Thyroid gland (tissue), 4 donors: ENCODE measurements around the gene FBXL17. TPM values are rescaled to one million over a fixed set of nuclear protein-coding genes. Genes with fewer than 3 reads are reported as not detected.

ENCODE experiments used
- DNase-seq, 2 donors: peaks; one replicate each; pipeline ENCODE4 v3.0.0-alpha.2; 2019
- H3K27ac ChIP-seq, 3 donors: fragments of 200-600 bp; sonication (generic); 1 replicate in 2 of 3; 2 replicates in 1 of 3; pipeline ENCODE4 v1.5.1; 2016 to 2019; ENCODE audit warnings: mild to moderate bottlenecking in 1 of 3, moderate library complexity in 1 of 3
- H3K27me3 ChIP-seq: fragments of 200-600 bp; sonication (generic); one replicate; pipeline ENCODE4 v1.5.1; 2019
- H3K36me3 ChIP-seq, 2 donors: fragments of 200-600 bp; sonication (generic); one replicate each; pipeline ENCODE4 v1.5.1; 2016 to 2019
- H3K4me1 ChIP-seq, 2 donors: fragments of 200-600 bp; sonication (generic); one replicate each; pipeline ENCODE4 v1.5.1; 2017 to 2019
- H3K4me3 ChIP-seq, 3 donors: fragments of 200-600 bp; sonication (generic); replicated peaks in 1 of 3; 1 replicate in 2 of 3; 2 replicates in 1 of 3; pipeline ENCODE4 v1.5.1; 2016; ENCODE audit warnings: mild to moderate bottlenecking in 1 of 3
- H3K9me3 ChIP-seq: fragments of 200-600 bp; sonication (generic); one replicate; pipeline ENCODE4 v1.5.1; 2017
- POLR2A ChIP-seq, 2 donors: fragments of 450-650 bp; IDR thresholded peaks; one replicate each; pipeline ENCODE4 v1.6.1; 2017; ENCODE audit warnings: antibody characterized with exemption in 2 of 2, mild to moderate bottlenecking in 2 of 2, moderate library complexity in 1 of 2
- WGBS, 2 donors: methylation state at CpG; one replicate each; pipeline ENCODE4 v1.1.5; 2017; 5-methylcytosine and 5-hydroxymethylcytosine counted together
- intact Hi-C: fragments of 100-400 bp; cut with DNase I; formaldehyde crosslinking; loops from one replicate; pipeline ENCODE4 v1.15.1; 2023
- total RNA-seq, 4 donors: library from RNA; depleted of rRNA; stranded (reverse); fragments of >200 nt; gene quantifications; one replicate each; pipeline ENCODE4 v1.2.3, GENCODE V29; 2016
- TF ChIP-seq, protein P1 (sequence below), 6 experiments: fragments of 200-600 bp in 3 of 6; fragments of 450-650 bp in 3 of 6; sonication (generic) in 3 of 6; IDR thresholded peaks; one replicate each; pipeline ENCODE4 v1.5.1; 2016 to 2019; ENCODE audit warnings: antibody characterized with exemption in 6 of 6, mild to moderate bottlenecking in 2 of 6, inconsistent platforms in 1 of 6, moderate library complexity in 1 of 6

Gene FBXL17
- total RNA-seq, 4 donors from 2014 or later = 37.6 to 77.7 (median 55.6) TPM

DNA sequence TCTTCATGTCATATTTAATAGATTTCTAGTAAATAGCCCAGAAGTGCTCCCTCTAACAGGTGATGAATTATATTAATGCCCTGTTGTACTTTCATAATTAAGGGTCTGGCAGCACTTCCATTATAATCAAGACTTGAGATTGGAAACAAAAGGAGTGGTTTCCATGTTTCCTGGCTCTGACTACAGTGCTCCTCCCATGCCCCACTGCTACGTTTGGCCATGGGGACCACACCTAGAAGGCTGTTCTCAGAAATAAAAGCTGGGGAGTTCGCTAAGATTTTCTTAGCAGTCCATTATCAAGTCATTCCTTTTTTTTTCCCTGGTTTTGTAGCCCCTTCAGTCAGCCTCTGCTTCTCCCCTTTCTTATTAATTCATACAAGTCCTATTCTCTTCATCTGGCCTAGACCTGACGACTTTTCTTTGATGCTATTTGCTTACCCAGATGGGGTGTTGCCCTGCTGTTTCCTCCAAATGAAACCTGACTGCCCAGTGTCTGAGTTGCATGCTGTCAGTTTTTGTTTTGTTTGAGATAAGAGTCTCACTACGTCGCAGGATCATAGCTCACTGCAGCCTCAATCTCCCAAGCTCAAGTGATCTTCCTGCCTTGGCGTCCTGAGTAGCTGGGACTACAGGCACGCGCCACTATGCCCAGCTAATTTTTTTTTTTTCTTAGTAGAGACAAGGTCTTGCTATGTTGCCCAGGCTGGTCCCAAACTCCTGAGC, 399.0 kb downstream of the FBXL17 start:
- WGBS, 2 donors = 81 to 88% methylated on average over 8 of the region's 8 CpGs

DNA sequence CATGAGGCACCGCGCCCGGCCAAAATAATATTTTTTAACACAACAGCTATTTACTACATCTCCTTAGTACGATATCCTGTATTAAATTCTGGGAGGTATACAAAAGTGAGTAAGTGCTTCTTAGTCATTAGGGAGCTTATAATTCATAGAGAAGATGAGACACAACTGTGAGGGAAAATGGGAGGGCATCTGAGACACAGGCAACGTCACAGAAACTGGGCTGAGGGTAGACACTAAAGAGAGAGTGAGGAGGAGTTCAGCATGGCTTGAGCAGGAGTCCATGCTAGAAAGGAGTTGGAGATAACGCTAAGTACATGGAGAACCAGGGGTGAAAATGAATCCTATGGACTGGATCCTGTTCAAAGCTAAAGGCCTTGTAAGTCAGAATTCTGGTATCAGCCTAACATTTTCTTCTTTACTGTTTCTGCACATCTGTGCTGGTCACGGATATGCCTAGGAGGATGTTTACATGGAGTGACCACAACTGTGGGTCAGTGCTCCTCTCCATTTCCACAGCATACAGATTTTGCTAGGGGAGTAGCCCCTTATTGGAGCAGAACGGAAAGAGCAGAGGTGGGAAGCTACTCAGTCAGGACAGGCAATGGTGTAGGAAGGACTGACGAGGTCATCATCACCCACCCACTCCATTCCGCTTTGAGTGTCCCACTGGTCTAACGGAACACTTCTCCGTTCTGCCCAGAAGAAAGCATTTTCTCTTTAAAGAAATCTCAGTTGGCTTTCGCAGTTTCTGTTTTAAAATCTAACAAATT, 400.8 kb downstream of the FBXL17 start:
- Histone ChIP-seq H3K4me1 (peaks cover 9 to 10% of the 10 kb centered on the region in 2 donors), H3K27ac (no peak overlapping the region), H3K36me3 (no peaks in the 10 kb centered on the region), H3K9me3 (no peaks in the 10 kb centered on the region), H3K4me3 (no peak overlapping the region), H3K27me3 (no peaks in the 10 kb centered on the region)
- no peak for TF ChIP-seq POLR2A (IDR thresholded peaks at IDR 0.05)
- TF ChIP-seq, protein P1, sequence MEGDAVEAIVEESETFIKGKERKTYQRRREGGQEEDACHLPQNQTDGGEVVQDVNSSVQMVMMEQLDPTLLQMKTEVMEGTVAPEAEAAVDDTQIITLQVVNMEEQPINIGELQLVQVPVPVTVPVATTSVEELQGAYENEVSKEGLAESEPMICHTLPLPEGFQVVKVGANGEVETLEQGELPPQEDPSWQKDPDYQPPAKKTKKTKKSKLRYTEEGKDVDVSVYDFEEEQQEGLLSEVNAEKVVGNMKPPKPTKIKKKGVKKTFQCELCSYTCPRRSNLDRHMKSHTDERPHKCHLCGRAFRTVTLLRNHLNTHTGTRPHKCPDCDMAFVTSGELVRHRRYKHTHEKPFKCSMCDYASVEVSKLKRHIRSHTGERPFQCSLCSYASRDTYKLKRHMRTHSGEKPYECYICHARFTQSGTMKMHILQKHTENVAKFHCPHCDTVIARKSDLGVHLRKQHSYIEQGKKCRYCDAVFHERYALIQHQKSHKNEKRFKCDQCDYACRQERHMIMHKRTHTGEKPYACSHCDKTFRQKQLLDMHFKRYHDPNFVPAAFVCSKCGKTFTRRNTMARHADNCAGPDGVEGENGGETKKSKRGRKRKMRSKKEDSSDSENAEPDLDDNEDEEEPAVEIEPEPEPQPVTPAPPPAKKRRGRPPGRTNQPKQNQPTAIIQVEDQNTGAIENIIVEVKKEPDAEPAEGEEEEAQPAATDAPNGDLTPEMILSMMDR (IDR thresholded peaks at IDR 0.05) = no peak
- whole genome bisulfite sequencing, 2 donors = 96% methylated on average over 13 of the region's 13 CpGs
- DNase-seq = no peak
- intact Hi-C loops = no loop called here

More for the DNA sequence above, 399.0 kb downstream of the FBXL17 start:
- no peak overlapping the region for H3K4me3 ChIP-seq
- no peak overlapping the region for H3K27ac ChIP-seq
- intact Hi-C loops = no loop called here
- no peak for DNase-seq
- peaks cover 9 to 10% of the 10 kb centered on the region in 2 donors for H3K4me1 ChIP-seq
- no peak for TF ChIP-seq POLR2A (IDR thresholded peaks at IDR 0.05)
- TF ChIP-seq, protein P1 (IDR thresholded peaks at IDR 0.05) = no peak
- no peaks in the 10 kb centered on the region for H3K36me3 ChIP-seq
- no peaks in the 10 kb centered on the region for H3K27me3 ChIP-seq
- no peaks in the 10 kb centered on the region for H3K9me3 ChIP-seq

DNA sequence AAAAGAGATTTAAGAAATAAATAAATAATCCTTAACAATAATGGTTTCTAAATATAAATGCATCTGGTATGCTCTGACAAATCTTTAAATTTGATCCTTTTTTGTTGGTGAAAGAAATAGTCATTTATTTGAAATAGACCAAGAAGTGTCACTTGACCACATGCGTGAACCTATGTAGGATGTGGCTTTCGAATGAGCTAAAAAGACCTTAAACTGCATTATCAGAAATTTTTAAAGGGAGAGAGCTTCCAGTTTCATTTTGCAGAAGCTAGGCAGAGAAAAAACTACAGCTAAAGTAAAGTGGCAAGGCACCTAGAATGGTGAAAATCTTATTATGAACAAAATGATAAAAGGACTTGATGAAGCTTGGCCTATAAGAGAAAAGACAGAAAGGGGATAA, 402.0 kb downstream of the FBXL17 start:
- 85 to 87% methylated on average over 2 of the region's 2 CpGs for WGBS, 2 donors
- Histone ChIP-seq H3K27me3 (no peaks in the 10 kb centered on the region), H3K27ac (no peak overlapping the region), H3K4me1 (peaks cover under 1 to 2% of the 10 kb centered on the region in 2 donors), H3K9me3 (no peaks in the 10 kb centered on the region), H3K4me3 (no peak overlapping the region), H3K36me3 (no peaks in the 10 kb centered on the region)
- intact Hi-C loops = no loop called here
- no peak for TF ChIP-seq POLR2A (IDR thresholded peaks at IDR 0.05)
- TF ChIP-seq, protein P1 (IDR thresholded peaks at IDR 0.05) = no peak
- no peak for DNase-seq

DNA sequence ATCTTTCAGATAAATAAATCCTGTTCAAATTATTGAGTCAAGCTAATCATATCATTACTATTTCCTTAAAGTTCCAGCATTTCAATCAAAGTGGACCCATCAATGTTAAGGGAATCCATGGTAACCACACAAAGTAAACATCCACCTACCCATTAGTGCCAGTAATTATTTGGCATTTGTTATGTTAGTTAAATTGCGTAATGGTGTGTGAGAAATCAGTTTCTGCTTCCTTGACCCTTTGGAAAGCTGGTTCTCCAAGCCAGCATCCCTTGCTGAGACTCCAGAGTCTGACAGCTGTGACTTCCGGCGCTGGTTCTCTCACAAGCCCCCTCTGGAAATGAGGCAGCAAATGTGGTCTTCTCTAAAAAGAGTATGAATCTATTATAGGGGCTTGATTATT, 402.6 kb downstream of the FBXL17 start:
- H3K27me3 ChIP-seq = no peaks in the 10 kb centered on the region
- H3K4me1 ChIP-seq = no peaks in the 10 kb centered on the region
- H3K4me3 ChIP-seq = no peak overlapping the region
- TF ChIP-seq POLR2A (IDR thresholded peaks at IDR 0.05) = no peak
- TF ChIP-seq, protein P1 (IDR thresholded peaks at IDR 0.05) = no peak
- intact Hi-C loops = no loop called here
- WGBS, 2 donors = 93 to 94% methylated on average over 3 of the region's 3 CpGs
- DNase-seq = no peak
- H3K27ac ChIP-seq = no peak overlapping the region
- H3K36me3 ChIP-seq = no peaks in the 10 kb centered on the region
- no peaks in the 10 kb centered on the region for H3K9me3 ChIP-seq

DNA sequence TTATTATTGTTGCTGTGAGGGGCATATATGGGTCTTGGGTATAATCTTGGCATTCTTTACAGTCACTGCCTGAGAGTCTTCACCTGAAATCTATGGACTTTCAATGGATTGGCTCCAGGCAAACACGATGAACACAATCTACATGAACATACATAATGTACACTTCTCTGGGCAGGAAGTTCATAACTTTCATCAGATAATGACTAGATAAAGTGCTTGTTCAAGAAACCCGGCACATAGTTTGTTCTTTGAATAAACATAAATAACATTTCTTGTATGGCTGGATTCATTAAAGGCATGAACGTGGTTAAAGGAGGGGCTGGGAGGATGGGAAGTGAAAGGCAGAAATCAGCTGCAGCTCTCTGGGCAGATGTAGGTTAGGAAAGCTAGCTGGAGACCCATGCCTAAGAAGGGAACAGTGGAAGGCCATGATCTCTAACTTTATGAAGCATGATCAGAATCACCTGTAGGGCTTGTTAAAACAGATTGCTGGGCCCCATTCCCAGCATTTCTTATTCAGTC, 404.3 kb downstream of the FBXL17 start:
- no peaks in the 10 kb centered on the region for H3K36me3 ChIP-seq
- H3K27me3 ChIP-seq = no peaks in the 10 kb centered on the region
- WGBS, 2 donors = 84 to 90% methylated on average over 3 of the region's 3 CpGs
- no peak overlapping the region for H3K27ac ChIP-seq
- TF ChIP-seq POLR2A (IDR thresholded peaks at IDR 0.05) = no peak
- TF ChIP-seq, protein P1 (IDR thresholded peaks at IDR 0.05) = no peak
- intact Hi-C loops = no loop called here
- DNase-seq = no peak
- H3K4me1 ChIP-seq = no peaks in the 10 kb centered on the region
- no peaks in the 10 kb centered on the region for H3K9me3 ChIP-seq
- H3K4me3 ChIP-seq = no peak overlapping the region
